Left ventricle myocardium inferior (tissue), 1 donor: ENCODE data around the gene GFI1. TPM values are rescaled to one million over a fixed set of nuclear protein-coding genes. Genes with fewer than 3 reads are reported as not detected.

Source experiments
- DNase-seq: peaks from one replicate; pipeline ENCODE4 v3.0.0-alpha.2; 2020
- H3K27ac ChIP-seq: fragments of 200-600 bp; replicated peaks from 2 replicates; pipeline ENCODE4 v1.8.0; 2021
- H3K27me3 ChIP-seq: fragments of 200-600 bp; 2 replicates; pipeline ENCODE4 v1.8.0; 2021; ENCODE audit warnings: low read depth
- H3K36me3 ChIP-seq: fragments of 200-600 bp; 2 replicates; pipeline ENCODE4 v1.8.0; 2021
- H3K4me1 ChIP-seq: fragments of 200-600 bp; 2 replicates; pipeline ENCODE4 v1.8.0; 2021
- H3K4me3 ChIP-seq: fragments of 200-600 bp; 2 replicates; pipeline ENCODE4 v1.8.0; 2021; ENCODE audit warnings: mild to moderate bottlenecking, moderate library complexity
- H3K9me3 ChIP-seq: fragments of 200-600 bp; replicated peaks from 2 replicates; pipeline ENCODE4 v1.8.0; 2021
- intact Hi-C: fragments of 100-400 bp; cut with micrococcal nuclease; formaldehyde crosslinking; loops from one replicate; pipeline ENCODE4 v1.11.0; 2022
- total RNA-seq: library from RNA; stranded (reverse); fragmentation: NEBNext Ultra II Directional; extraction: Animal tissue kit (Norgen Biotek cat#: 25700); gene quantifications from one replicate; pipeline ENCODE4 v1.2.1, GENCODE V29; 2021
- TF ChIP-seq, protein P1 (sequence below): fragments of 200-600 bp; IDR thresholded peaks from 2 replicates; pipeline ENCODE4 v1.8.0; 2021; ENCODE audit warnings: antibody characterized with exemption, mild to moderate bottlenecking, borderline replicate concordance
- donor health status: DM: no; HTN: yes; CAD: no; lungs with severe emphysema.

The GFI1 gene
- total RNA-seq, 1 donor from 2014 or later, result 0.25 TPM

DNA sequence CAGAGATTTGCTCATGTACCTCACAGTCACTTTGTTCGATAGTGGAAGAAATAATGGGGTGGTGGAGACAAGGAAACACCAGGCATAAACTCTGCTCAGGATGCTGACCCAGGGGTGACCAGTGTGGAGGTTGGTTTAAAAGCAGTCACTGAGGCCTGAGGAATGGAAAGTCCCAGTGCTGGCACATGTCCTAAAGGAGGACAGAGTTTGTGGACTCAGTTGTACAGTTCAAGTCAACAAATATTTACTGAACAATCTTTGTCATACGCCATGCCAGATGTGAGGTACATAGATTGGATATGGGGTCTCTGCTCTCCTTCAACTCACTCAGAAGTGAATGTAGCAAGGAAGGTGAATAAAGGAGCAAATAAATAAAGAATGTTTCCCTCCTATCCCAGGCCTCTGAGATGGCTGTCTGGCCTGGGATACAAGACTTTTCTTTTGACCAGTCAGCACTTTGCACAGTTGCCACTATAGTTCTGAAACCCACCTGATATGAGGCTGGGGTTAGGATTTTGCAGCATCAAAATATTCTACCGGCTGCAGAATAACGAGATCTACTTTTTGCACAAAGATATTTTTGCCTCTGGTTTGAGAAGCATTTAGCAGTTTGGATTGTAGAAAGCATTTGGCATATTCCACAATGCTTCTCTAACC is 7.9 kb upstream of the GFI1 start:
- no peak overlapping the region for H3K4me3 ChIP-seq
- DNase-seq, result no peak
- peaks cover 11% of the 10 kb centered on the region for H3K27me3 ChIP-seq
- no peaks in the 10 kb centered on the region for H3K9me3 ChIP-seq
- no peak overlapping the region for H3K27ac ChIP-seq
- TF ChIP-seq, protein P1, sequence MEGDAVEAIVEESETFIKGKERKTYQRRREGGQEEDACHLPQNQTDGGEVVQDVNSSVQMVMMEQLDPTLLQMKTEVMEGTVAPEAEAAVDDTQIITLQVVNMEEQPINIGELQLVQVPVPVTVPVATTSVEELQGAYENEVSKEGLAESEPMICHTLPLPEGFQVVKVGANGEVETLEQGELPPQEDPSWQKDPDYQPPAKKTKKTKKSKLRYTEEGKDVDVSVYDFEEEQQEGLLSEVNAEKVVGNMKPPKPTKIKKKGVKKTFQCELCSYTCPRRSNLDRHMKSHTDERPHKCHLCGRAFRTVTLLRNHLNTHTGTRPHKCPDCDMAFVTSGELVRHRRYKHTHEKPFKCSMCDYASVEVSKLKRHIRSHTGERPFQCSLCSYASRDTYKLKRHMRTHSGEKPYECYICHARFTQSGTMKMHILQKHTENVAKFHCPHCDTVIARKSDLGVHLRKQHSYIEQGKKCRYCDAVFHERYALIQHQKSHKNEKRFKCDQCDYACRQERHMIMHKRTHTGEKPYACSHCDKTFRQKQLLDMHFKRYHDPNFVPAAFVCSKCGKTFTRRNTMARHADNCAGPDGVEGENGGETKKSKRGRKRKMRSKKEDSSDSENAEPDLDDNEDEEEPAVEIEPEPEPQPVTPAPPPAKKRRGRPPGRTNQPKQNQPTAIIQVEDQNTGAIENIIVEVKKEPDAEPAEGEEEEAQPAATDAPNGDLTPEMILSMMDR, result no peak
- intact Hi-C loops, result no loop called here
- H3K36me3 ChIP-seq, result no peaks in the 10 kb centered on the region
- H3K4me1 ChIP-seq, result no peaks in the 10 kb centered on the region

DNA sequence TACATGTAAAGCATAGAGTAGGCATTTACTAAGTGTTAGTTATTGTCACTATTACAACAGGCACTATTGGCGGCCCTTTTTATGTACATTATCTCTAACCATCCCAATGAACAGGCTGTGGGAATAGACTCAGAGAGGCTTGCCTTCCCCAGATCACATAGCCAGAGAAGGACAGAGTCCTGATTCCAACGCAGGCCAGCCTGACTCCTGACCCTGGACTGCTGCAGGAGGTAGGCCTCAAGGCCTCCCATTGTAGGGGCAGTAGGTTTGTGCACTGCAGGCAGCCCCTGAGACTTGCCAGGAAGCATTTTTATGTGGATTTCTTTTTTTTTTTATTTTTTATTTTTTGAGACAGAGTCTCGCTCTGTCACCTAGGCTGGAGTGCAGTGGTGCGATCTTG is 6.4 kb upstream of the GFI1 start:
- TF ChIP-seq, protein P1, result no peak
- Histone ChIP-seq H3K4me3 (no peak overlapping the region), H3K36me3 (no peaks in the 10 kb centered on the region), H3K27ac (no peak overlapping the region), H3K27me3 (peaks cover 26% of the 10 kb centered on the region), H3K9me3 (no peaks in the 10 kb centered on the region), H3K4me1 (no peaks in the 10 kb centered on the region)
- intact Hi-C loops, result no loop called here
- no peak for DNase-seq

DNA sequence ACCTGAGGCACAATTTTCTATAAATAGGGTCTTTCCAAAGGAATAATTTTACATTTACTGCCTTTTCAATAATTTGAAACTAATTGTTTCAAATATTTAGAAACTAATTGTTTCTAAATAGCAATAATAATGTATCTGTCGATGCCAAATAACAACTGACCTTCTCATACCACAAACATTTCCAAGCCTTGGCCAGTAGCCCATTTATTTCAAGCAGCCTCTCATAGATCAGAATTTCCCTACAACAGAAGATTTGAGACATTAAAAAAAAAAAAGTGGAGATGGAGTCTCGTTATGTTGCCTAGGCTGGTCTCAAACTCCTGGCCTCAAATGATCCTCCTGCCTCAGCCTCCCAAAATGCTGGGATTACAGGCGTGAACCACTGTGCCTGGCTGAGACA is 2.1 kb upstream of the GFI1 start:
- H3K9me3 ChIP-seq, result no peaks in the 10 kb centered on the region
- DNase-seq, result no peak
- TF ChIP-seq, protein P1, result no peak
- no peak overlapping the region for H3K4me3 ChIP-seq
- no peaks in the 10 kb centered on the region for H3K36me3 ChIP-seq
- intact Hi-C loops, result no loop called here
- H3K4me1 ChIP-seq, result peaks cover 31% of the 10 kb centered on the region
- no peak overlapping the region for H3K27ac ChIP-seq
- H3K27me3 ChIP-seq, result peaks cover 59% of the 10 kb centered on the region

DNA sequence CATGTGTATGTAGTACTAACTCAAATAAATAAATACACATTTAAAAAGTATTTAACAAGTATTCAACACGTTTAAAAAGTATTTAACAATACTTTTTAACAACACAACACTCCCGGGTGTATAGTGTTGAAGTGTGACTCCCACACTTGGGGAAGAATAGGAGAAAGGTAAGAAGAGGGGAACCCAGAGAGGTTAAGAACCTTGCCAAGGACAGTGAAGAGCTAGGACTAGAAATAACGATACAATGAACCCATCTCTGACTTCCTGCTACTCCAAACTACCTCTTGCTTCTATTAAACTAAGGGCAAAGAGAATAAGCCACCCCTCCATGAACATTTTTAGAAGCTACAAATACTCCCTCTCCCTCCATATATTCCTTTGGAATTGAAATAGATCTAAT is 1.7 kb upstream of the GFI1 start:
- DNase-seq, result no peak
- no peaks in the 10 kb centered on the region for H3K9me3 ChIP-seq
- peaks cover 63% of the 10 kb centered on the region for H3K27me3 ChIP-seq
- TF ChIP-seq, protein P1, result no peak
- no peaks in the 10 kb centered on the region for H3K36me3 ChIP-seq
- no peak overlapping the region for H3K4me3 ChIP-seq
- no peak overlapping the region for H3K27ac ChIP-seq
- intact Hi-C loops, result no loop called here
- H3K4me1 ChIP-seq, result peaks cover 35% of the 10 kb centered on the region

DNA sequence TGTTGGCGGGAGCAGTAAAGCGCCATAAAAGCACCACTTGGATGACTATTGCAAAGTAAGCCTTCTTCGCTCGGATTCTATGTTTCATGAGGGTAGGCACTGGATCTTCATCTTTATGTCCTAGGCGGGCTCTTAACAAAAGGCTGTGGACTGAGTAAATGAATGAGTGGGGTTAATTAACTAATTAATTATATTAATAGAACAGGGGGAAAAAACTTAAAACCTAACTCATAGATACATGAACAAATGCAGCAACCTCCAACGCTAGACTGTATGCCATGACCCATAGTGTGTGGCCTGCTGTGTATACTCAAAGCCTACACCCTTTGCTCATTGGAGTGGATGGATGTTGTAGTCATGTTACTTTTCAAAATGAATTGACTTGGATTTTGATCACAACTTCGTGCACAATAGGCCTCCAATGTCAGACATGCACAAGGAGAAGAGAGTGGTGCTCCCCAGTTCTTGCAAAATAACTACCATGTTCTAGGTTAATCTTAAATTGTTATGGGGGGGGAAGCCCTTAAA is 417 bp upstream of the GFI1 start:
- H3K9me3 ChIP-seq, result no peaks in the 10 kb centered on the region
- H3K27ac ChIP-seq, result no peak overlapping the region
- intact Hi-C loops, result no loop called here
- H3K27me3 ChIP-seq, result peaks cover 76% of the 10 kb centered on the region
- DNase-seq, result no peak
- H3K4me1 ChIP-seq, result peaks cover 48% of the 10 kb centered on the region
- TF ChIP-seq, protein P1, result no peak
- H3K4me3 ChIP-seq, result peak overlapping the region; percentile 69
- no peaks in the 10 kb centered on the region for H3K36me3 ChIP-seq
